Measurements from ENCODE around the gene PLK5. TPM values are rescaled to one million over a fixed set of nuclear protein-coding genes. Genes with fewer than 3 reads are reported as not detected.
A peak's percentile ranks its signal among the peaks of the same experiment; 100 is the strongest.

PLK5 gene
- total RNA-seq, 1 experiment from 2014 or later: 1.4 TPM

DNA sequence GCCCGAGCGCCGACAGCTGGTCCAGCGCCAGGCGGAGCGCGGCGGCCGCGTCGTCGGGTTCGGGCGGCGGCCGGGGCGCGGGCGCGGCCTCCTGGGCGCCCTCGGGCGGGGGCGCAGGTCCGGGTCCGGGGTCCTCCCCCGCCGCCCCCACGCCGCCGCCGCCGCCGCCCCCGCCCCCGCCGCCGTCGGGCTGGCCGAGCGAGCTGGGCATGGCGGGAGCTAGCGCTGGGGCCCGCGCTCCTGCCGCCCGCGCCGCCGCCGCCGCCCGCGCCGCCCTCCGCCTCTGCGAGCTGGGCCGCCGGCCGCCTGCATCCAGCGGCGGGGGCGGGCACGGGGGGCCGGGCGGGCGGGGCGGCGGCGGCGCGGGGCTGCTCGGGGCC lies 44.0 kb downstream of the PLK5 start (continued):
- TF ChIP-seq ZNF532 (CRISPR knock-in tag; IDR thresholded peaks at IDR 0.05; ENCODE audit: borderline replicate concordance) (no peak), TEAD4 (CRISPR knock-in tag; IDR thresholded peaks at IDR 0.05) (no peak), GRHL2 (CRISPR knock-in tag; IDR thresholded peaks at IDR 0.05; ENCODE audit: insufficient replicate concordance, severe bottlenecking) (no peak), ZNF263 (CRISPR knock-in tag; IDR thresholded peaks at IDR 0.05; ENCODE audit: low read depth) (no peak), CREB1 (CRISPR knock-in tag; IDR thresholded peaks at IDR 0.05) (no peak), ZNF416 (CRISPR knock-in tag; IDR thresholded peaks at IDR 0.05) (no peak), HMGA2 (CRISPR knock-in tag; IDR thresholded peaks at IDR 0.05) (no peak), ETV6 (CRISPR knock-in tag; IDR thresholded peaks at IDR 0.05) (no peak)

GRCh38 chr19:1568320-1569019 lies 44.6 kb downstream of the PLK5 start, which contains the start of gene MEX3D:
Gene MEX3D (minus strand): TSS chr19:1568325. CDS start chr19:1568058, 267 bp downstream.
- no peak within 1 kb of the TSS for H3K27ac Mint-ChIP-seq
- peak; percentile 67 for DNase-seq (ENCODE audit: low spot score)
- no peak for TF ChIP-seq JAZF1 (CRISPR knock-in tag; IDR thresholded peaks at IDR 0.05)
- peak; percentile 85; the same call in 1 of the 2 replicates for TF ChIP-seq CREM (CRISPR knock-in tag; IDR thresholded peaks at IDR 0.05)
- TF ChIP-seq TEAD4 (CRISPR knock-in tag; IDR thresholded peaks at IDR 0.05): peak; percentile 88
- TF ChIP-seq USF1 (CRISPR knock-in tag; IDR thresholded peaks at IDR 0.05): peak; percentile 88
- TF ChIP-seq, protein P1, sequence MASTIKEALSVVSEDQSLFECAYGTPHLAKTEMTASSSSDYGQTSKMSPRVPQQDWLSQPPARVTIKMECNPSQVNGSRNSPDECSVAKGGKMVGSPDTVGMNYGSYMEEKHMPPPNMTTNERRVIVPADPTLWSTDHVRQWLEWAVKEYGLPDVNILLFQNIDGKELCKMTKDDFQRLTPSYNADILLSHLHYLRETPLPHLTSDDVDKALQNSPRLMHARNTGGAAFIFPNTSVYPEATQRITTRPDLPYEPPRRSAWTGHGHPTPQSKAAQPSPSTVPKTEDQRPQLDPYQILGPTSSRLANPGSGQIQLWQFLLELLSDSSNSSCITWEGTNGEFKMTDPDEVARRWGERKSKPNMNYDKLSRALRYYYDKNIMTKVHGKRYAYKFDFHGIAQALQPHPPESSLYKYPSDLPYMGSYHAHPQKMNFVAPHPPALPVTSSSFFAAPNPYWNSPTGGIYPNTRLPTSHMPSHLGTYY (CRISPR knock-in tag; IDR thresholded peaks at IDR 0.05): no peak
- peak; percentile 94 for TF ChIP-seq RELA (CRISPR knock-in tag; IDR thresholded peaks at IDR 0.05; ENCODE audit: borderline replicate concordance)
- TF ChIP-seq PRRX2 (CRISPR knock-in tag; IDR thresholded peaks at IDR 0.05): no peak
- TF ChIP-seq SMAD4 (CRISPR knock-in tag; IDR thresholded peaks at IDR 0.05): peak; percentile 86; the same call in 1 of the 2 replicates
- no peak for TF ChIP-seq GTF2I (CRISPR knock-in tag; conservative IDR thresholded peaks at IDR 0.05)
- TF ChIP-seq SMAD3 (CRISPR knock-in tag; IDR thresholded peaks at IDR 0.05; ENCODE audit: borderline replicate concordance): peak; percentile 95
- peak; percentile 98 for TF ChIP-seq TEAD1 (CRISPR knock-in tag; IDR thresholded peaks at IDR 0.05)
- TF ChIP-seq E2F1 (CRISPR knock-in tag; IDR thresholded peaks at IDR 0.05): peak; percentile 94
- TF ChIP-seq PREB (CRISPR knock-in tag; IDR thresholded peaks at IDR 0.05; ENCODE audit: borderline replicate concordance): peak; percentile 72; the same call in 1 of the 2 replicates
- peak; percentile 97 for TF ChIP-seq ZNF232 (CRISPR knock-in tag; IDR thresholded peaks at IDR 0.05)
- 0 out of 2 replicates have a peak, but pooled peaks have one; percentile 50 for TF ChIP-seq GABPB1 (CRISPR knock-in tag; IDR thresholded peaks at IDR 0.05)
- TF ChIP-seq ZNF263 (CRISPR knock-in tag; IDR thresholded peaks at IDR 0.05; ENCODE audit: low read depth): peak; percentile 63; the same call in 1 of the 2 replicates
- no peak for TF ChIP-seq HMGA2 (CRISPR knock-in tag; IDR thresholded peaks at IDR 0.05)
- no peak for TF ChIP-seq ZNF671 (CRISPR knock-in tag; IDR thresholded peaks at IDR 0.05)
- TF ChIP-seq ZNF416 (CRISPR knock-in tag; IDR thresholded peaks at IDR 0.05): no peak
- TF ChIP-seq ZNF532 (CRISPR knock-in tag; IDR thresholded peaks at IDR 0.05; ENCODE audit: borderline replicate concordance): no peak

More at GRCh38 chr19:1568320-1569019, 44.6 kb downstream of the PLK5 start, which contains the start of gene MEX3D:
- peaks cover 6% of the 10 kb centered on the region for H3K4me1 Mint-ChIP-seq
- H3K36me3 Mint-ChIP-seq: peaks cover 2% of the 10 kb centered on the region; the same call in 1 of the 2 replicates
- peak within 1 kb of the TSS; percentile 59 for H3K4me3 Mint-ChIP-seq
- ATAC-seq: peak; percentile 53
- H3K27me3 Mint-ChIP-seq (ENCODE audit: low read depth): peaks cover 38% of the 10 kb centered on the region
- 0 out of 2 replicates have a peak, but pooled peaks cover 3% of the 10 kb centered on the region for H3K9me3 Mint-ChIP-seq
- ChIA-PET CTCF (no interaction called here), POLR2A (no interaction called here)
